GM18870 (cell line): Measurements from ENCODE around the gene SLC7A1.

Experiments used
- ATAC-seq: cut with Tn5 transposase; IDR thresholded peaks from one replicate; pipeline ENCODE4 v1.9.1; 2021; ENCODE audit warnings: moderate library complexity; ENCODE audit not compliant: unreplicated experiment

SLC7A1 gene

DNA sequence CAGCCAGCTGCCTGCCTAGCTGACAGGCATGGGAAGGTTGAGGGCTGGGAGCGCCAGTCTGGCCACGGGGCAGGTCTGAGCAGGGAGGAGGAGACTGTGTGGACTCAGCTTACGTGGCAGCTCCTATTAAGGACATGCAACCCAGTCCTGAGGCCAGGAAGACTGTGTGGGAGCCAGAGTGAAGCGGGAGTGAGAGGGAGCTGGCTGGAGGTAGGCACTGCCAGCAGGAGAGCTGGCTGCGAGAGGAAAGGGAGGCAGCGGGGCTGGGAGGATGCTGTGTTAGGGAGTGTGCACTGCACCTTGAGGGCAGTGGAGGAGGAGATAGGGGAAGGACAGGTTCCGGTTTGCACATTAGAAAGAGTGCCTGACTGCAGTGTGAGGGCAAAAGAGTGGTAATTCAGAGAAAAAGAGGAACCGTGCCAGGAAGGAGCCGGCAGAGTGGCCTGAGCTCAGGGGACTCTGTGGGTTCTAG is 99.2 kb downstream of the SLC7A1 start:
- ATAC-seq, result no peak

DNA sequence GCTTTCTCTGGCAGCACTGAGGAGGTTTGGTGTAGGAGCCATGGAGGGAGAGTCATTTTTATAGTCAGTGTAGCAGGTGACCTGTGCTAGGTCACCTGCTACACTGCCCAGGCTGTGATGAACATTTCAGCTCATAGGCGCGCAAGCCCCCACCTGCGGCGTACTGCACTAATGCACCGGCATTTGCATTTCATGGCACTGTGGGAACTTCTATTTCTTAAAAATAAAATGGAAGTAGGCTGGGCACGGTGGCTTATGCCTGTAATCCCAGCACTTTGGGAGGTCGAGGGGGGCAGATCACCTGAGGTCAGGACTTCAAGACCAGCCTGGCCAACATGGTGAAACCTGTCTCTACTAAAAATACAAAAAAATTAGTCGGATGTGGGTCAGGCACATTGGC is 101.0 kb downstream of the SLC7A1 start:
- no peak for ATAC-seq

DNA sequence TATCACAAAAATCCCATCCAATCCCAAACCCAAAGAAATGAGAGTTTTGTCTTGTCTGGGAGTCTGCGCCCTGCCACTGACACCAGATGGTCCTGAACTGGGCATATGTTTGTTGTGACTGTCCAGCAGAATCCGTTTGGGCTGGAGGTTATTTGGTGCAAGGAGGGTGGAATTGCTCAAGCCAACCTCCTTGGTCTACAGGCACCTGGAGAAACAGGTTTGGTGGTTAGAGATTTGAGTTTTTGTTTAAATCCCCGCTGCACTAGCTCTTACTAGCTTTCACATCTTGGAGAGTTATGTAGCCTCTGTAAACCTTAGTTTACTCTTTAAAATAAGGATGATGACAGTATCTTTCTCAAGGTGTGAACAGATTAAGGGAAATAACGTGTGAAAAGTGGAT is 101.7 kb downstream of the SLC7A1 start:
- no peak for ATAC-seq

DNA sequence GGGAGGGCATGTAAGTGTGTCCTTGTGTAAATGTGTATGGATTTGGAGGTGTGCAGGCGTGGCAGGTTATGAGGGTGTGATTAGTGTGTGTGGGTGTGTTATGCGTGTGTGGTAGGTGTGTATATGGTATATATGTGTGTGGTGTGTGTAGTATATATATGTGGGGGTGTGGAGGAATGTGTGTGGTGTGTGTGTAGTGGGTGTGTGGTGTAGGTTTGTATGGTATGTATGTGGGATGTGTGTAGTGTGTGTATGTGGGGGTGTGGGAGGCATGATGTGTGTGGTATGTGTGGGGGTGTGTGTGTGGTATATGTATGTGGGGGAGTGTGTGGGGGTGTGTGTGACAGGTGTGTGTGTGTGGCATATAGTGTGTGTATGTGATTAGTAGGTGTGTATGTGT is 104.2 kb downstream of the SLC7A1 start:
- ATAC-seq, result no peak

DNA sequence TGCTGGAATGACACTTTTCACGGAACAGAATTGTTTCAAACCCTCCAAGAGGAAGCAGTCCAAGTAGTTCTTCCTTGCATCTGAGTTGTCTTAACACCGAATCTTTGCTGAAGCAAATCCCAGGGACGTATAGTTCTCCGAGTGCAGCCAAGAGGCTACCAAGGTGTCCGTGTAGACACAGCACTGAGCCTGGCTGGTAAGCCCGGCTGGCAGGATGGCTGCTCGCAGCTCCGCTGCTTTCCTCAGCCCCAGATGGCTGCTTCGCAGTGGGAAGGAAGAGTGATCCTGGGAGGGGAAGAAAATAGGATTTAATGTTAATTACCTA is 105.0 kb downstream of the SLC7A1 start:
- no peak for ATAC-seq

DNA sequence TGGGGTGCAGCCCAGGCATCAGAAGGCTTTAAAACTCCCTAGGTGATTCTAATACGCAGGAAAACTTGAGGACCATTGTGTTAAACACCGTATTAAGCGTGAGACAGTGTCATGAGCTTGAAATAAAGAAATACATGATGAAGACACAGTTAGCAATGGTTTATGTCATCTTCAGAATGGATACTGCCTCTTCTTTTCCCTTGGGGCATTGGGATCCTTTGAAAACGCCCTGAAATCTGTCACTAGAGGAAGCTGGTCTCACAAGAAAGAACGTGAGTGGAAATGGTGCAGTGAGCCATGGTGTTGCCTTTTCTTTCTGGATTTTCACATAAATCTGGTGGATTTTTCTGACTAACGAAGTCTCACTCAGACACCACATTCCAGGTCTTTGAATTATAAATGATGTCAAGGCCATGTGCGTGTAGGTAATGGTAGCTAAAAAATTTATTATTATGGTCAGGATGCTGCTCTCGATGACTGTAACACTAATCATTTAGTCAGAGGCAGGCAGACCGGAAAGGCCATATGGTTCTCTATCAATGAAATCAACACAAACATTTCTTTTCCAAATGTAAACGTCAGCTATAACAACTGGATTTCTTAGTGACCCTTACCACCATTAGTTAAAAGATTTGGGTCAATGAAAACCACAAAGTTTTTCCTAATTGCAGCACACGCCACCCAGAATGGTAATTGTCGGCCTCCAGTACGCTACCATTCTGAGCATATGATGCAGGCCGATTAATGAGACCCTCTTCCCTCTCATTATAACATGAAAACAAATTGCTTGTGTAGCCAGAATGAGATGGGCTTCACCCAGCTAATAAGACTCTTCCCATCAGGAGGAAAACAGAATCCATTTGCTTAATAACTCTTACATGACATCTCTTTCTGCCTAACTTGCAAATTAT is 105.6 kb downstream of the SLC7A1 start:
- ATAC-seq, result no peak

DNA sequence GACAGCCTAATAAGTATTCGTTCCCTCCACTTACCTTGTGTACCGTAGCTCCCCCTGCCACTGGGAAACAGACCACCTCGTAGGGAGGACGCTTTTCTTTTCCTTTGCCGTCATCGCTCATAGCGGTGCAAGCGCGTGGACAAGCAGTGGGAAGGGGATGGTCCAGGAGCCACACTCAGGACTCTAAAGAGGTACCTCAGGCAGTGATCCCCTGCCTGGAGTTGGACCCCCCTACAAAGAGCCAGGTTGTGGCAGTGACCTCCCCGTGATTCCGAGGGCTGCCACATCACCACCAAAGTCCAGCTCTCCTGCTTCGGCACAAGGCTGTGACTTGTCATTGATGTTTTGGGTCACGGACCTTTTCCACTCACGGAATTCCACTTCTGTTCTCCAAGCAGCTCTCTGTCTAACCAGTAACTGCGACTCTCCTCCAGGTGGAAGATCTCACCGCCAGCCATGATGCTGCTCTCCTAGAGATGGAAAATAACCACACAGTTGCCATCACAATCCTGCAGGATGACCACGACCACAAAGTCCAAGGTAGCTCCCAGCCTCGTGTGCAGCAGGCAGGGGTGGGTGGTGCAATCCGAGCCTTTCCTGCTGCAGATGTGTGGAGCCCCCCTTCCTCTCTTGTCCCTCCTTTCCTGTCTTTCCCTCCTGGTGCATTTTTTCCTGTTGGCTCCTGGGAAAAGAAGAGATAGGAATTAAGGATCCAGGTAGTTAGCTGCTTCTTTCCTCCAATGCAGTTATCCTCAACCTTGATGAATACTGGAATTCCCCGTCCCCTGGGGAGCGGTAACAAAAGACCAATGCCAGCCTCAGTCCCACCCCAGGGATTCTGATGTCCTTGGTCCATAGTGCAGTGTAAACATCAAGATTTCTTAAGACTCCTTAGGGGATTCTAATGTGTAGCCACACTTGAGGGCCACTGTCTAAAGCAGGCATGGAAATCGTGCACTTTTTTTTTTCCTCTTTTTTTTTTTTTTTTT is 107.7 kb downstream of the SLC7A1 start:
- no peak for ATAC-seq

DNA sequence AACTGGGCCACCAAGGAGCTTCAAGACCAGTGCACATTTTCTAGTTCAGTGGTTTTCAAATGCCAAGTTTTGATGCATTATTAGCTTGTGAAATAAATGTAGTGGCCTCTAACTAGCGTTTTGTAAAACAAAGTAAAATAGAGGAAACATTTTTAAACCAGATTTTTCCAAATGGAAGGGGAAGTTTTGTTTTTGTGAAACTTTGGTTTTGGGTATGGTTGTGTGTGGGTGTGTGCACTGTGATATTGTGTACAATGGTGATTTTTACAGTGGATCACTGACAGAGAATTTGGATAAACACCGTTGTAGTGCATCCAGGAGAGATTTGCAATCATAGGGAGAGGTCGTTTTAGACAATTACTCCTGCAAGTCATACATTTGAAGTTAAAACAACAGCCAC is 108.9 kb downstream of the SLC7A1 start:
- ATAC-seq, result no peak

DNA sequence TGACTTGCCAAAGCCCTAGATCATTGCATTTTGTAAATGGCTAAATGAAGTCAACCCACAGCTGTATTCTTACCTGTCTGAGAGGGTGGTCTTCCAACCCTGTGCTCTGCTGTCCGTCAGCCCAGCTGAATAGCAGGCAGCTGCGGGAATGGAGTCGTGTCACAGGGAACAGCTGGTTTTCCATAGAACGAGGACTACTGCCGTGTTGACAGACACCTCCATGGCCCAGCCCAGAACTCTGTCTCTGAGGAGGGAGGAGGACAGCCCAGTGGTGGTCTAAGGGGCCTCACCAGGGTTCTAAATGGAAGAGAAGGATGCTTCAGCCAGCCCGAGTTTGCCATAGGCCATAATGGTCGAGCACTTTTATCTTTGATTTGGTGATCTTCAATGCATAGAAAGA is 110.7 kb downstream of the SLC7A1 start:
- no peak for ATAC-seq

DNA sequence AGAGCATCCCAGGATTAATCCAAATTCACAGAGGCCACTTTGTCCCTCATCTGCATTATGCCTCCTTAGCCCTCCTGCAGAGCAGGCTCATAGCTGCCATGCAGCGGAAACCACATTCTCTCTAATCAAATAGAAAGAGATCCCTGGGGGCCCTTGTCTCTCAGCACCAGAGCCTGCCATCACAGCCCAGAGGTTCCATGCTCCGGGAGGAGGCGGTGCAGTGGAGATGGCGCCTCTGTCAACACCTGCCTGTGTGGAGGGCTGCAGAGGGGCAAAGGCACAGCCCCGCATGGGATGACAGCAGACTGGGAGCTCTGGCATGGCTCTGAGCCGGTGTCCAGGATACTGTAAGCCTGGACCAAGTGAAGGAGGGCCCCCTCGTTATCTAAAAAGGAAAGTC is 111.3 kb downstream of the SLC7A1 start:
- no peak for ATAC-seq

DNA sequence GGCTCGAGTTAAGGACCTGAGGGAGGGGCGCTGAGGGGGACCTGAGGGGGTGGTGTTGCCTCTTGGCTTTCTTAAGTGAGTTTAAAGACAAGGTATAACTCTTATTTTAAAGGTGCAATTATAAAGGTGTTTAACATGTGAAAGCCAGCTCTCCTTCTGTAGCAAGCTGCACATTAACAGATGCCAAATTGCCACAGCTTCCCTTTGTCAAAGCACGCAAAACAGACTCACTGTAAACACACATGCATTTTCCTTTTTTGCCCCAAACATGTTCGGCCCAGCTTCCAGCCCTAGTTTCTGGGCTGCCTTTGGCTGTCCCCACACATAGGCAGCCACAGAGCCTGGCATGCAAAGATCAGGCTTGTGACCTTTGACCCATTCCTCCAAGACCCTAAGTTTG is 111.9 kb downstream of the SLC7A1 start:
- no peak for ATAC-seq

DNA sequence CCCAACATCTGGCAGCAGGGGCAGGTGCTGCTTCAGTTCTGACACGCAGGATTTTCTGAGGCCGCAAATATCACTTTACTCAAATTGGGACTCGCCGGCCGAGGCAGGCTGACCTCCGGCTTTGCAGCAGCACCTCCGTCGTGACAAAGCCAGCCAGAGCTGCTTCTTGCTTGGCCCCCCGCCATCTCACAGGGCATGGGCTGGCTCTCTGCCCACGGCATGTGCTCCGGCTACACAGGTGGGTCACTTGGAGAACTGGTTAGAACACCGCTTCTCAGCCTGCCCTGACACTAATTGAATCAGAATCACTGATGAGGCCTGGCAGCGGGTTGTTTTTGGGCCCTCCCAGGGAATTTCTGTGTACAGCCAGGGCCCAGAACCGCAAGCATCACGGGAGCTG is 112.3 kb downstream of the SLC7A1 start:
- no peak for ATAC-seq

DNA sequence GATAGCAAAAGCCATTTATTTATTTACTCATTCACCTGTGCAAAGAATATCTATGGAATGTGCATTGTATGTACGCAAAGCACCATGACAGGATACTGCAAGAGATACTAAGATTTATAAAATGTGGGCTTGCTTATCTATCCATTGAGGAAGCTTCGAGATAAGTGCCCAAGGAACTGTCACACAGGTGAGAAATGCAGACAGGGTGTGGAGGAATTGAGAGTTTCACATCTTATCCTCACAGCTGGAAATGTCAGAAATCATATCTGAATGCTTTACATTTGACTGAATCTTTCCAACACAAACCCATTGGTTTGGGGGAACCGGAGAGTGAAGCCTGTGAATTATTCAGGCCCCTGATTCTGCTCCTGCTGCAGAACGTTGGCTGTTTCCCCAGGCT is 113.0 kb downstream of the SLC7A1 start:
- no peak for ATAC-seq

DNA sequence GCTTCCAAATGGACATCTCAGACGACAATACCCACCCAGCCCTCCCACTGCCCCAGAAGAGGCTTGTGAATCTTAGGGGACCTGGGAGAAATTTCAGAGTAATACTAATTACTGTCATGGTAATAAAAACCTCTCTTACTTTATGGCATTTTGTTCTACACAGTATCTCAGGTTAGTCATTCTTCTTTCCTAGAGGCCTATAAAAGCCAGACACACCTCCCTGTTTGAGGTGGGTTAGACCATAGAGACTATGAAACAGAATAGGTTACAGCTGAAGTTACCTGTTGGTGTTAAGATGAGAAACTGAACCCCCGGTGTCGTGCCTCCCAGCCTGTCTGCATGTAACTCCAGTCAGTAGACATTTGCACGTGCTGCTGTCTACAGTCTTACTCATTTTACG is 113.9 kb downstream of the SLC7A1 start:
- ATAC-seq, result no peak

DNA sequence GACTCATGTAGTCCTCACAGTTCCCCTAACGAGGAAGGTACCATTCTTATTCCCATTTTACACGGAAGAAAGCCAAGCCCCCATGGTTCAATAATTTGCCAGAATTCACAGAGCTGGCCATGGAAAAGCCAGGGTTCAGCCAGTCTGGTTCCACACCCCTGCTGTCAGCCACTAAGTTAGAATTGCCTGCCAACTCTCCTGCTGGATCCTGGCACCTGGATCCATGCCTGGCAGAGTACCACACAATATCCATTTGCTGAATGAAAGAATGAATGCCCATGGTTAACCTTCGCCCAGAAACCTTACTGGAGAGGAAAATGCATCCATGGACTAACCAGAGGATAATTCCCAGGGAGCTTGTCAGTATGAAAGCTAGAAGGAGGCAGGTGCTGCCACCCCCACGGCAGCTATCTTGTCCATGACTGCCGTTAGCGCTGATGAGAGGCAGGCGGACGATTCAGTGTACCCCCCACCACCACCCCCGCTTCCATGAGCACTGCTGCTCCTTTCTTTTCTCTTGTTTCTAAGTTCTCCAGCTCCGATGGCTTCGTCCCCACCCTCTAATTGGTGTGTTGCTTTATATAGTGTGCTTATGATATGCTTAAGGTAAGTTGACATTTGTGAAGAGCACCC is 114.5 kb downstream of the SLC7A1 start:
- no peak for ATAC-seq

DNA sequence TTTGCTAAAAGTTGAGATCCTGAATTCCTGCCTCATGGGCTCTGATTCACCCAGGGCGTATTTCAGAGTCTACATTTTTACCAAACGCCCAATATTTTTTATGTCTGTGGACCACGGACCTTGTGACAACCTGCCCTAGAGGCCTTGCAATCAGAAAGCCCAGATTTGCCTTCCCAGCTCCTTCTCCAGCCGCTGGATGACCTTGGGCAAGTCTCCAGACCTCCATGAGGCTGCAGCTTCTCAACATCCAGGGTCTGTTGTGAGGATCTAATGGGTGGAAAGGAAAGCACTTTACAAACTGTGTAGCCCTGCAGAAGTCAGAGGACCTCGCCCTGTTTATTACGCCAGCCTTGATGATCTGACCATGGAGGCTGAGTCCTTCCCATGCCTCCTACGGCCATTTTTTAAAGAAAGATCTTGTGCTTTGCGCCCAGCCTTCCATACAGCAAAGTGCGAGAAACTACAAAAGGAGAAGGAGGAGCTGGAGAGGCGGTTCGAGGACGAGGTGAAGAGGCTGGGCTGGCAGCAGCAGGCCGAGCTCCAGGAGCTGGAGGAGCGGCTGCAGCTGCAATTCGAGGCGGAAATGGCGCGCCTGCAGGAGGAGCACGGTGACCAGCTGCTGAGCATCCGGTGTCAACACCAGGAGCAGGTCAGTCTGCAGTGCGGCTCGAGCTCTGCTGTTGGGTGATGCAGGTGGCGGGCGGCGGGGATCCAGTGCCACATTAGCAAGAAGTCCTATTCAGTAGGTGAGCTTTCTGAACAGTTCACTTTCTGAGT is 115.6 kb downstream of the SLC7A1 start:
- no peak for ATAC-seq

DNA sequence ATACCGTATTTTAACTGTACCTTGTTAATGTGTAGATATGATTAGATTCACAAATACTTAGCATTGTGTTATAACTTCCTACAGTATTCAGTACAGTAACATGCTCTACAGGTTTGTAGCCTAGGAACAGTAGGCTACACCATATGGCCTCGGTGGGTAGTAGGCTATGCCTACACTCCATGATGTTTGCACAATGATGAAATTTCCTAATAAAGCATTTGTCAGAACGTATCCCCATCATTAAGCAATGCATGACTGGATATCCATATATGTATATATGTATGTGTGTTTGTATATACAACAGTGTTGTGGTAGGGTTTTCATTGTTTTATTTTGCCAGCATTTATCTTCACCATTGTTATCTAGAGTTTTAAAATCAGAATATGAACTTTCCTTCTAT is 119.4 kb downstream of the SLC7A1 start:
- ATAC-seq, result no peak

DNA sequence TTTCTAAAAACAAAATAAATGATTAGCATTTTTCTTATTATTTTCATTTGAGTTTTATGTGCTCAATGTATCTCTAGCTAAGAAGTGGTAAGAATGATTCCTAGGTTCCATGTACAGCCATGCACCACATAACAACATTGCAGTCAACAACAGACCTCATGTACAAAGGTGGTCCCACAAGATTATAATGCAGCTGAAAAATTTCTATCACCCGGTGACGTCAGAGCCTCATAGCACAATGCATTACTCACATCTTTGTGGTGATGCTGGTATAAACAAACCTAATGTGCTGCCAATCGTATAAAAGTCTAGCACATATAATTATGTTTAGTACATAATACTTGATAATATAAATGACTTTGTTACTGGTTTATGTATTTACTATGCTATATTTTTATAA is 120.5 kb downstream of the SLC7A1 start:
- ATAC-seq, result no peak

DNA sequence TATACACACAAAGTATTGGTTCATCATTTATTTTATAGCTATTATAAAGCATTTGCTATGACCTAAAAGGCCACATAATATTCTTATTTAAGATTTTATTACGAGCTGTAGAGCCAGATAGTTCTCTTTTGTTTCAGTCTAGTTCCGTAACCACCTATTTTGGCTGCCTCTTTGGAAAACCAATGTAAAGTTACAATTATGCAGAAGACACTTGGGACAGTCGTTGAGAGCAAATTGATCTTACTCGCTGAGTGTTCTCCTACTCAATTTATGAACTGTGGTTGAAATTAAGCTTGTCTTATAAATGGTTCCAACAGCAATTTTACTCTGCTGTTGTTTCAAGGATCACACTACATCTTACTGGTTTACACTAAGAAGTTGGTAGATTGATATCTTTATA is 122.3 kb downstream of the SLC7A1 start:
- no peak for ATAC-seq

DNA sequence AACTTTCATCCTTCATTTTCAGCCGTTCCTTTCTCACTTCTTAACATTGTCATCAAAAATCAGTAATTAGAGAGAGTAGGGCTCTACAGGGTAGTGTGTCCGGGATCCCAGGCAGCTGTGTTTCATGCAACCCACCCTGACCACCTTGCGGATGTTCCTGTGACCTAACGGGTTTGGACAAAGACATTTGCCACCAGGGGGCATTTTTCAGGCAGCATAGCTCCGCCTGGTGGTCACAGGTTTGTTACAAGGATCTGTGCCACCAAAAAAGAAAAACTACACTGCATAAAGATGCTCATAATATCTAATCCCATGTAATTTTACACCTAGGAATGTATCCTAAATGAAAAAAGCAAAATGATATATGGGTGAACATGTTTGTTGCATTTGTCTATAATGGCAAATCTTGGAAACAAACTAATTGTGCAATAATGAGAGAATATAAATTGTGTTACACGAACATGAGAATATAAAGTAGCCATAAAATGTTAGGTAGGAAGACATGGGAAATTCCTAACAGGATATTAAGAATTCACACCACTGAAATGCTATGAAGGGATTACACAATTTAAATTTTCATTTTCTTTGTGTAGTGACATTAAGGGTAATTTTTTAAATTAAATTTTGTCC is 123.0 kb downstream of the SLC7A1 start:
- no peak for ATAC-seq
